ENCODE data around the gene LRFN2.

DNA sequence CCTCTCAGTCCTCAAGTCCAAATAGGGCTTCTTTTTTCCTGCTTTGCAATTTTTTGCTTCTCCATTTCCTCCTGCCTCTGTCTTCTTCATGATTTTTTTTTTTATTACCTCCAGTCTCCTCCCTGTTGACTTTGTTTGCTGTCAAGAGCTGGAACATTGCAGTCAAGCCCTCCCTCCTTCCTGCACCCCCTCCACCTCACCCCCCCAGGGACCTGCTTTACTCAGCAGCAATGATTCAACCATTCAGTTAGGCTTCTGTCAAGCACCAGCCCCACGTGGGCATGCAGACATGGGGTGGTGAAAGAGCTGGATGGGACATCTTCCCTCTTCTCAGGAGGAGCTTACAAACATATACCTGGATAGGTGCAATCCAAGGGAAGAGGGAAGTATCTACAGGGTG, 142.4 kb downstream of the LRFN2 start:
- TF ChIP-seq CTCF (IDR thresholded peaks at IDR 0.05; ENCODE audit: insufficient read depth, low read depth, low read length): no peak
- no peak for TF ChIP-seq EZH2 (IDR thresholded peaks at IDR 0.05; ENCODE audit: insufficient read depth, low read length)

Data from astrocyte (in vitro differentiated cells and primary cell).